Esophagus mucosa (tissue), 1 donor: ENCODE results near the gene KNG1. TPM values are rescaled to one million over a fixed set of nuclear protein-coding genes. Genes with fewer than 3 reads are reported as not detected.
"Not testable (repeated sequence)": the region's sequence is repeated elsewhere in the genome, so short reads cannot be mapped to it uniquely, and the experiment has no call there.

ENCODE experiments used
- ATAC-seq: fragments of 200-7000 bp; cut with Tn5 transposase; one replicate; pipeline ENCODE4 v1.9.1; 2020
- total RNA-seq: library from RNA; stranded (reverse); gene quantifications from one replicate; pipeline ENCODE4 v1.2.4, GENCODE V29; 2023
- donor health status: DM: yes; HTN: yes; CAD: no.

The KNG1 gene
- total RNA-seq, 1 donor from 2014 or later = not detected

DNA sequence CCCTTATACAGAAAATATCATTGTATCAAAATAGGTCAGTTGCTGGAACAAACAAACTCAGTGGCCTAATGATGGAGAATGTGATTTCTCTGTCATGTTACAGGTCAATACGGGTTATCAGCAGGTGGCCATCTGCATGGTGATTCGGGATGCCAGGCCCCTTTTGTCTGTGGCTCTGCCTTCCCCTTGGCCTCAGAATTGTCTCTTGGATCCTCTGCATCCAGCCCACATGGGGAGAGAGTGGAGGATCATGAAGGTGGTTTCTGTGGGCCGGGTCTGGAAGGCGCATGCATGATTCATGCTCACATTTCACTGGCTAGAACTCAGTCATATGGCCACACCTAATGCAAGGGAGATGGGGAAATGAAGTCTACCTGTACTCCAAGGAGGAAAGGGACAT, 6.5 kb upstream of the KNG1 start:
- ATAC-seq = not testable (repeated sequence)

DNA sequence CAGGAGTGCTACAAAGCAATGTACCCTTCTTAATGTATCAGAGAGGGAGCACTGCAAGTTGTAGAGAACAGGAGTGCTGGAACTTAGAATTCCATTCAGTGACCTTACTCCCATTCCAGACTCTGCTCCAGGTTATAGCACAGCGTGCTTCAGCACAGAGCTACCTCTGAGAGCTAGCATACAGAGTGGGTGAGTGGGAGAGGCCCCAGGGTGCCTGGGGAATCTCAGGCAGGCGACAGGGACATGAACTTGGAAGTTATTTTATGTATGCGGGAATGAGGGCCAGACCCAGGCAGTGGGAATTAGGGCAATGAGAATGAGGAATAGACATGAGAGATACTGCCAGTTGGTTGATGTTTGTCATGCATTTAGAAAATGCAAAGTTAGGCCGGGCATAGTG, 3.7 kb upstream of the KNG1 start:
- no peak for ATAC-seq

DNA sequence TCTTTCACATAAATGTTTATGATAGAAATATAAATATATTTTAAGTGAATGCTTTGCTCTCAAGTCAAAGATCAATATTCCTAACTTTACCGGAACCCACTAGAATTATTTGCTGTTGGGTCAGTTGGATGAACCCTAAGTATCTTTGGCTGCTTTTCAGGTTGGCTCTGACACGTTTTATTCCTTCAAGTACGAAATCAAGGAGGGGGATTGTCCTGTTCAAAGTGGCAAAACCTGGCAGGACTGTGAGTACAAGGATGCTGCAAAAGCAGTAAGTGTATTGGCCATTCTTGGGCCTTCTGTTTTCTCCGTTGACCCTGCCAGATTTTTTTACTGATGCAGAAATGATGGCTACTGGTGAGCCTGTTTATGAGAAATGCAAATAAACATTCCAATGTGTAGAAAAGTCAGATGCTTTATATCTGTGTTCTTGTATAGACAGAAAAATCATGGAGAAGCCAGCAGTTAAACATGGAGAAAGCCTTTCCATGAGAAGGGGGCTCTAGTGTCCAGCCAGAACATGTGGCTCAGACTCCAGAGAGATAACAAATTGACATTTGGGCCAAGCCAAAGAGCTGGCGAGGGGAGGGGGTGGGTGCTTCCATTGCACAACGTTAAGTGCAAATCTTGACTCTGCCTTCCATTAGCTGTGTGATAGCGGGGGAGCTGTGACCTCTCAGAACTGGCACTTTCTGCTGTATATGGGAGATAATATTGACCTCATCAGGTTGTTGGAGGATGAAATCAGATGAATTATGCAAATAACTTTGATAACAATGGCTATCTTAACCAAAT, 3.0 kb downstream of the KNG1 start:
- no peak for ATAC-seq

DNA sequence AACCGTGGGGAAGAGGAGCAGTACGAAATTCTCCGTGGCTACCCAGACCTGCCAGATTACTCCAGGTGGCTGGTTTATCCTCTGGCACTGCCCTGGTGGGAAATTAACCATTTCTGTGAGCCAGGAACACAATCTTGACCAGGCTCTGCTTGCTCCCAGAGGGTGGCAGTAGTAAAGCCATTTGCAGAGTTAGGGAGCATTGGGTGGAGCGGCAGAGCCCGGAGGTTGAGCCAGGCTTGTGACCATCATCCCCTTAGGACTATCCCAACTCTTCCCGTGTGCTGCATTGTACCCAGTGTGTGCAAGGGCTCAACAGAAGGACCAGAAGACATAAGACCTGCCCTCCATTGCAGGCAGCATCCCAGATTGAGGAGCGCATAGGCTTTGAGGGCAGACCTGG, 5.3 kb downstream of the KNG1 start:
- peak; percentile 25 for ATAC-seq

DNA sequence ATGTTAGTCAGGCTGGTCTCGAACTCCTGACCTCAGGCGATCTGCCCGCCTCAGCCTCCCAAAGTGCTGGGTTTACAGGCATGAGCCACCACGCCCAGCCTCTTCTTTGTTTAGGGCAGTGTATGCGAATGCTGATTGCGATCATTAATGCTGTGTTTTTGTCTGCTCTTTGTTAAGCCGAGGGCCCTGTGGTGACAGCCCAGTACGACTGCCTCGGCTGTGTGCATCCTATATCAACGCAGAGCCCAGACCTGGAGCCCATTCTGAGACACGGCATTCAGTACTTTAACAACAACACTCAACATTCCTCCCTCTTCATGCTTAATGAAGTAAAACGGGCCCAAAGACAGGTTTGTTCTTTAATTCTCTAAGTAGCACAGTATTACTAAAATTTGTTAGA, 7.8 kb downstream of the KNG1 start:
- ATAC-seq = no peak

DNA sequence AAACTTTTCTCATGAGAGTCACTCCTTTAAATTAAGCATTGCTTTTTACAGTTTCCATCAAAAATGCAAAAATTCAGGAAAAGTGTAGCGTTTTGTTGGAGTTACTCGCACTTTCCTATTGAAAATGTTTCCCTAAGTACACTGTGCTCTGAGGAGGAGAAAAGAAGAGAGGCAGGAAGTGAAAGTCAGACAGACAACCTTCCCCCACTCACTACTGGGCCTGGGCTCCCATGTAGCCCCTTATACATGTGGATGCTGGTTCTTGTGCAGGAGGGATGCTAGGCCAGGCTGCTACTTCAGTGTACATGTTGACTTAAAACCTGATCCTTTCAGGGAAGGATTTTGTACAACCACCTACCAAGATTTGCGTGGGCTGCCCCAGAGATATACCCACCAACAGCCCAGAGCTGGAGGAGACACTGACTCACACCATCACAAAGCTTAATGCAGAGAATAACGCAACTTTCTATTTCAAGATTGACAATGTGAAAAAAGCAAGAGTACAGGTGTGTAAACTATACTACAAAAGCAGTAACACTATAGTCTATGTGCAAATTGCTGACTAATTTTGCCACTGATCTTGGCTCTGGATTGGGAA, 15.1 kb downstream of the KNG1 start:
- ATAC-seq = no peak

DNA sequence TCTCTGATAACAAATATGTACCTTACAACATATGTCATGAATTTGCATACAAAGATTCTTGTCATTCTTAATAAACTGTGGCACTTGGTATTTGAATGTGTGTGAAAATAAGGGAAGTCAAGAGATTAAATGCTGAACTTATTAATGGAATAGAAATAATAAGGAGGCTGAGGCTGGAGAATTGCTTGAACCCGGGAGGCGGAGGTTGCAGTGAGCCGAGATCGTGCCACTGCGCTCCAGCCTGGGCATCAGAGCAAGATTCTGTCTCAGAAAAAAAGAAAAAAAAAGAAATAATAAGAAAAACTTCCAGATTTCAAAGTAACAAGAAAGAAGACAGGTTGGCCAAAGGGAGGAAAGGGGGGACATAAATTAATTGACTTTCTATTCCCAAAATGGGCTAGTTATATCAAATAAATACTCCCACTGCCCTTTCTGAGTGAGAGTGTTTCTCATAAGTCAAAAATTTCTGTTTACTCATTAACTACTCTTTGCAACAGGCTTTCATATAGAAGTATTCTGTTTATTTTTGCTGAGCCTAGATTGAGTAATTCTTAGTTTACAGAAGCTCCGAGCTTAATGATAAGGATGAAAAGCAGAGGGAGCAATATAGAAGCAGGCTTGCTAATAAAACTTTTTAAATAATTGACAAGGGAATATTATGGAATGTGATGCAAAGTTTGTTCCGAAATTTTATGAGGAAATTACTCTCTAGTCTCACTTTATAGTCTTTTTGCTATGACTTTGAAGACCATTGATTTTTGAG, 25.6 kb downstream of the KNG1 start:
- ATAC-seq = no peak

DNA sequence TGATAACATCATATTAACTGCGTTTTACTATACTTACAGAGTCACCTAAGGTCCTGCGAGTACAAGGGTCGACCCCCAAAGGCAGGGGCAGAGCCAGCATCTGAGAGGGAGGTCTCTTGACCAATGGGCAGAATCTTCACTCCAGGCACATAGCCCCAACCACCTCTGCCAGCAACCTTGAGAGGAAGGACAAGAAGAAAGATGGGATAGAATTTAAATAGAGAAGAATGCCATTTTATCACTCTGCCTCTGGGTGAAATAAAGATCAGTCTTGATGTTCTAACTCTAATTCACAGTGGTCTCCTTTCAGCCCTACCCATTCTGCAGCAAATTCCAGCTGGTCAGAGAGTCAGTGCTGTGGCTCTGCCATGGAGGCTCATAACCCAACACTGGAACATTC, 26.5 kb downstream of the KNG1 start:
- no peak for ATAC-seq

DNA sequence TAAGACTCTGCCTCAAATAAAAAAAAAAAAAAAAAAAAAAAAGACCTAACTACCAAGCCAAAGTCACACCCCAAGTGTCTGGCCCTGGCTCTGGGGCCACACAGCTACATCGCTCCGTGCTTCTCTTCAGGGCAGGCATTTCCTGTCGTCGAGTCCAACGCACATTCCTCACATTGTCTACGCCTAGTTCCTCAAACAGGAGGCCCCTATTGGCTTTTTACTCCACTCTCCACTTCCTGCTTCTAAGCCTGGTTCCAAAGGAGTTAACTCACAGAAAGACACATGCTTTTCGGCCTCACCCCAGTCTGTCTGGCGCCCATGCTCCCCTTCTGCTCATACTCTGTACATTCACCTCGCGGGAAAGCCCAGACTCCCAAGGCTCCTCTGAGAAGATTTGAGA, 28.8 kb downstream of the KNG1 start:
- ATAC-seq = peak; percentile 89

DNA sequence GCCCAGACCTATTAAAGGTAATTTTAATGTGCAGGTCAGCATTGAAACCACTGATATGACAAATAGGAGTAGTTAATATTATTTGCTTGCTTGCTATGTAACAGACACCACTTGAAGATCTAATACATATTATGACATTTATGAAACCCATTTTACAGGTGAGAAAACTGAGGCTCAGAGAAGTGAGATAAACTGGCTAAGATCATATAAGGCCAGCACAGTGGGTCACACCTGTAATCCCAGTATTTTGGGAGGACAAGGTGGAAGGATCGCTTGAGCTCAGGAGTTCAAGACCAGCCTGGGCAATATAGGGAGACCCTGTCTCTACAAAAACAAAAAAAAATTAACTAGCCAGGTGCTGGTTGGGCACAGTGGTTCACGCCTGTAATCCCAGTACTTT, 33.2 kb downstream of the KNG1 start:
- ATAC-seq = no peak

DNA sequence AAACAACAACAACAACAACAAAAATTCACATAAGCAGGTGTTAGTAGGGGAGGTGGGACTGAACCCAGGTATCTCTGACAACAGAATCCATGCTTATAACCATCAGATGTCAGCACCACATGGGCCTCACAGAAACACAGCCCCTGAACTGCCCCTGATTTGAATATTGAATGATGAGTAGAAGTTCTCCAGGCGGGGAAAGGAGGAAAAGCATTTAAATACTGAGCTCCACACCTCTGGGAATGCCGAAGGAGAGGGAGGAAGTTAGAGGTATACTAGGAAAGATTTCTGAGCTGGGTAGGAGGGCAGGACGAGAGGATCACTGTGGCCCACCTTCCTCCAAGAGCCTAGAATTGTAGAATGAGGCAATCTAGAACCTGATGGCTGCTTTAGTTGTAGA, 34.3 kb downstream of the KNG1 start:
- ATAC-seq = no peak

DNA sequence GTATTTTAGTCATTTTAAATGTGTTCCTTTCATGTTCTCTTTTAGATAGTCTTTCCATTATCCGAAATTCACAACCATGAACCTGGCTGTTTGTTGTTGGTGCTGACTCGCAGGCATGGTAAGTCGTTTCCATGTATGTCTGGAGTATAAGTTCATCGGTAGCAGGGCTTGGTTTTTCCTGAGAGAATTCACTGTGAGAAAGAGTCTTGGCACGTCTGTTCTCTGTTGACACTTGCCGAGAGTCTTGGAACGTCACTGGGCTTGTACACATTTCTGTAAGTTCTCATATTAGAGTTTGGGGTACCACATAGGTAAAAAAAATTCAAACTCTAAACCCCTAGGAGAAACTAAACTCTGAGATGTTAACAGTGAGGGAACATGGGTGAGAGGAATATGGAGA, 36.8 kb downstream of the KNG1 start:
- peak; percentile 57 for ATAC-seq

DNA sequence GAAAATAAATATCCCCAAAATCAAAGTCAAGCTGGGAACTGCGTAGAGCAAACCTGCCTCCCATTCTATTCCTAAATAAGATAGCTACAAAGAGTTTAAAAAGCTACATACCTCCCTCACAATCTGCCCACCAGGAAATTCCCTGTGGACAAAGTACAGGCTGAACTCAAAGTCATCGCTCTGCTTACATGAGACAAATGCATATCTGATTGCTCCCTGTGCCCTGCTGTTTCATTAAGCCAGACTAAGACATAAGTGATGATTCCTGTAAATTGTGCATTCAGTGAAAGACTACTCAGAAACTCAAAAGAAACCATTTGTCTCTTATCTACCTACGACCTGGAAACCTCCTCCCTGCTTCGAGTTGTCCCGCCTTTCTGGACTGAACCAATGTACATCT, 37.7 kb downstream of the KNG1 start:
- ATAC-seq = no peak

DNA sequence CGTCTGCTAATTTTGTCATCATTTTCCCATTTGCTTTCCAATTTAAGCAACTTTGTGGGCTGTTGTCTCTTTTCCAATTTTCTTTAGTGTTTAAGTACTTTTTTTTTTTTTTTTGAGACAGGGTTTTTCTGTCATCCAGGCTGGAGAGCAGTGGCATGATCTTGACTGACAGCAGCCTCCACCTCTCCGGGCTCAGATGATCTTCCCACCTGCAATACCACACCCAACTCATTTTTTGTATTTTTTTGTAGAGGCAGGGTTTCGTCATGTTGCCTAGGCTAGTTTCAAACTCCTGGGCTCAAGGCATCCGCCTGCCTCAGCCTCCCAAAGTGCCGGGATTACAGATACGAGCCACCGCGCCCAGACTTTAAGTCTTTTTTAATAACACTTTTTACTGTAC, 40.1 kb downstream of the KNG1 start:
- no peak for ATAC-seq

DNA sequence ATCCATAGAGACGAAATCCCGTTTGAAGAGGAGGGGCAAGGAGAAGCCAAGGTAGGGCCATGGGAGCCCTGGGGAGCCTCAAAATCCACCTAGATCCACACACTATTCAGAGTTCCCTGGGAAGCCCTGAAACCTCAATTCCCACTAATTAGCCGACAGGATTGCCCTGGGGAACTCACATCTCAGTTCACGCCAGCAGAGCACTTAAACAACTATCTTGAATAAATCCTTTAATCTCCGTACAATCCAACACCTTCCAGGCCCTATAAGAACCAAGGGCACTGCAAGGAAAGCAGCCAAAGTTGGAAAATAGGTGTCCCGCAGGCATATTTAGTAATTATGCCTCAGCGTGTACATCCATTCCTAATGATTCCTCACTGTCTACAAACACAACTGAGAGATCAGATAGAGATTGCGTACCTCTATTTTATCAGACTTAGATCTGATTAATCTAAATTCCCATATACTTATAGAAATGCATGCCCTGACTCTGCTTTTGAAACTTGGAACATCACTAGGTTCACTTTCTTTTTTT, 40.6 kb downstream of the KNG1 start:
- no peak for ATAC-seq

DNA sequence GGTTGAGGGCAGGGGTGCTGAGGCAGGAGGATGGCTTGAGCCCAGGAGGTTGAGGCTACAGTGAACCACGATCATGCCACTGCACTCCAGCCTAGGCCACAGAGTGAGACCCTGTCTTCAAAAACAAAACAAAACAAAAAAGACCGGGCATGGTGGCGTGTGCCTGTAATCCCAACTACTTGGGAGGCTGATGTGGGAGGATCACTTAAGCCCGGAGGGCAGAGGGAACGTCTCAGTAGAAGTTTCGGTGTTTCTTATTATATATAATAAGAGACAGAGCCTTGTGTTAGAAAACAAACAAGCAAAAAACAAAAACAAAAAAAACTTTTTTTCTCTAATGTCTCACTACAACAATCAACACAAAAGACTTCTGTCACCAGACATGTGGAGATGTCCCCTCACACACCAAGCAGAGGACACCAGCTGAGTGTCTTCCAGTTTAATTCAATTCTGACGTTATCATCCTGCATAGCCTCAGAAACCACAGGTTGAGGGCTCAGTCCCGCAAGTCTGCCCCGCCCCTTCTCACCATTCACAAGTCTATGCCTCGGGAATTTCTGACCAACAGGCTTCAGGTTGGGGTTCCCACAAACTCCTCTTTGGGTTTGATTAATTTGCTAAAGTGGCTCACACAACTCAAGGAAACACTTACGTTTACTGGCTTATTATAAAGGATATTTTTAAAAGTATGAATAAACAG, 42.2 kb downstream of the KNG1 start:
- ATAC-seq = no peak

DNA sequence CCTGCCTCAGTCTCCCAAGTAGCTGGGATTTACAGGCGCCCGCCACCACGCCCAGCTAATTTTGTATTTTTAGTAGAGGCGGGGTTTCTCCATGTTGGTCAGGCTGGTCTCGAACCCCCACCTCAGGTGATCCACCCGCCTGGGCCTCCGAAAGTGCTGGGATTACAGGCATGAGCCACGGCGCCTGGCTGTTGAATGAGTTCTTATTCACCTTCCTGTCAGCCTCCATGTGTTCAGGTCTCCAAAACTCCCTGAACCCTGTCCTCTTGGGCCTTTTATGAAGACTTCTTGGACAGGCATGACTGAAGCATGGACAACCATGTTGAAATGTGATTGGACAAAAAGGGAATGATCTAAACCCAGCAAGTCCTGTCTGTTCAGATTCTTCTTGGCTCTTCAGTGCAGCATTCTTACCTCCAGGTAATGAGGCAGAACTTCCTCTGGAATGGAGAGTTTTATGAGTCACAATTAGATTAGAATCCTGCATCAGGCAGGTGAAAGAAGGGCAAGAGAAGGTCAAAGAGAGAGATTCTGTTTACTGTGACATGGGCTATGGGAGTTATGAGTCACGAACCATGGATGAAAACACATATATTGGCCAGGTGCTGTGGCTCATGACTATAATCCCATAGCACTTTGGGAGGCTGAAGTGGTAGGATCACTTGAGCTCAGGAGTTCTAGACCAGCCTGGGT, 43.1 kb downstream of the KNG1 start:
- peak; percentile 94 for ATAC-seq

DNA sequence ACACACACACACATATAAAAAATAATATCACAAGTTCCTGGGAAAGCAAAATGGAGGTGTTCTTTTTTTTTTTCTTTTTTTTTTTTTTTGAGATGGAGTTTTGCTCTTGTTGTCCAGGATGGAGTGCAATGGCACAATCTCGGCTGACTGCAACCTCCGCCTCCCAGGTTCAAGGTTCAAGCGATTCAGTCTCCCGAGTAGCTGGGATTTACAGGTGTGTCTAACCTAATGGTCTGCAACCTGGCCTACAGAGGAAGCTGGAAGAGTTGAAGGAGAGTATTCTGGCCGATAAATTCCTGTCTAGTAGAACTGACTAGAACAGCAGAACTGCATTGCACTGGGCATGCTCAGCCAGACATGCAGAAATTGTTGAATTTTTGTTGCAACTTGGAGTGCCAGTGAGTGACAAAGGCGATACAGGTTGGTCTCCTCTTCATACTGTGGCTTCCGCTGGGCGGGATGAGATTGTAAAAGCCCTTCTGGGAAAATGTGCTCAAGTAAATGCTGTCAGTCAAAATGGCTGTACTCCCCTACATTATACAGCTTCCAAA, 43.8 kb downstream of the KNG1 start:
- ATAC-seq = no peak

DNA sequence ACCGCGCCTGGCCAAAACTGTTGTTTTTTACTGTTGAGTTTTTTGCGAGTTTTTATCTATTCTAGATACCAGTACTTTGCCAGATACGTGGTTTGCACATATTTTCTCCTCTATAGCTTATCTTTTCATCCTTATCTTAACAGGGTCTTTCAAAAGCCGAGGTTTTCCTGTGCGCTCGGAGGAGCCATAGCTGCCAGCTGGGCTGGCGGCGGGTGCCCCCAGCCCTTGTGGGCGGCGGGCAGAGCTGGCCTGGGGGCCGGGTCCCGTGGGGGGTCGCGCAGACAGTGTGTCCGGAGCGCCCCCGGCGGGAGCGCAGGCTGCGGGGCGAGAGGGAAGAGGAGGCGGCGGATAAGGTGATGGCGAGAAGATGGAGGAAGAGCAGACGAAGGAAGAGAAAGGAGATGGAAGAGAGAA, 55.1 kb downstream of the KNG1 start:
- ATAC-seq = peak; percentile 21

DNA sequence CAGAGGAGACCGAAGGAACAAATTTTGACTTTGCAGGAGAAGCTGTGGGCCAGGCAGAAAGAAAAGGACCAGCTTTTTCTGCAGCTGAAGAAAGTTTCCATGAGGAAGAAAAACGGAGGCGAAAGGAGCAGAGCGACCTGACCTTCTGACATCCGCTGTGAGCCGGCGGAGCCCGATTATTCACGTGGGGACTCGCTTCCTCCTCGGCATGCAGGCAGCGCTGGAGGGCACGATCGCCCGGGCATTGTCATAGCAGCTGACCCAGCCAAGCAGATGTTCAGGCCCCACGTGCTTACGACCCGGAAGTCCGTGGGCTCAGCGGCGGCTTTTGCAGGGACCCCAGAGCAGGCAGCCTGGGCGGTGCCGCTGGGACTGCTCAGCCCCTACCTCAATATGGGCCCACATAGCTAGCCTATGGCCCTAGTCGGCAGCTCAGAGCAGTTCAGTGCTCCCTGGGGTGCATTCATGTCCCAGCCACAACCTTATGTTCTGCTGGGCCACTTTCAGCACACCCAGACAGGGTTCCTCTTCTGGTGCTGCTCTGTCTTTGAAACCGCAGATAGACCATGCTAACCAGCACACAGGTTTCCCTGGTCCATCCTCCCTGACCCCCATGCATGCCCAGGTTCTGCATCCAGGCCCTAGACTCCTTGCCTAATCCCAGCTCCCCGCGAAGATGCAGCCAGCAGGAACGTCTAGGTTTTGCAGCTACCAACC, 55.7 kb downstream of the KNG1 start:
- ATAC-seq = peak; percentile 80

DNA sequence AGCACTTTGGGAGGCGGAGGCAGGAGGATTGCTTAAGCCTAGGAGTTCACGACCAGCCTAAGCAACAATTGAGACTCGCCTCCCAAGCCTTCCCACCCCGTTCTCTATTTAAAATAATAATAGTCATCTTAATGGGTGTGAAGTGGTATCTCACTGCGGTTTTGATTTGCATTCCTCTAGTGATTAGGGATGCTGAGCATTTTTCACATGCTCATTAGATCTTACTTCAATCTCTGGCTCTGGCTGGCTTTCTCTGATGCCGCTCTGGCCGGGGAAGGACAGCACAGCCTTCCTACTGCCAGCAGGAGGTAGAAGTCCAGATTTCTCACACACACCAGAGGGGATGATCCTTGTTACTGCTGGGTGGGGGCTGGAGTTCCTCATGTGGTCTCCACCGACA, 58.8 kb downstream of the KNG1 start:
- no peak for ATAC-seq
